Upper lobe of right lung (tissue), 1 donor: ENCODE measurements around the gene SUSD6. TPM values are rescaled to one million over a fixed set of nuclear protein-coding genes. Genes with fewer than 3 reads are reported as not detected.

Source experiments
- ATAC-seq: fragments of 200-7000 bp; cut with Tn5 transposase; one replicate; pipeline ENCODE4 v1.9.1; 2020; ENCODE audit warnings: mild to moderate bottlenecking, moderate library complexity
- DNase-seq: peaks from one replicate; pipeline ENCODE4 v3.0.0-alpha.2; 2020
- H3K27ac ChIP-seq: fragments of 200-600 bp; one replicate; pipeline ENCODE4 v1.8.0; 2022
- H3K27me3 ChIP-seq: fragments of 200-600 bp; one replicate; pipeline ENCODE4 v1.8.0; 2022; ENCODE audit warnings: mild to moderate bottlenecking
- H3K36me3 ChIP-seq: fragments of 200-600 bp; one replicate; pipeline ENCODE4 v1.8.0; 2022
- H3K4me1 ChIP-seq: fragments of 200-600 bp; one replicate; pipeline ENCODE4 v1.8.0; 2022
- H3K4me3 ChIP-seq: fragments of 200-600 bp; one replicate; pipeline ENCODE4 v1.8.0; 2022; ENCODE audit warnings: mild to moderate bottlenecking
- H3K9me3 ChIP-seq: fragments of 200-600 bp; one replicate; pipeline ENCODE4 v1.8.0; 2022
- CTCF ChIP-seq: fragments of 200-600 bp; IDR thresholded peaks from one replicate; pipeline ENCODE4 v1.8.0; 2022; ENCODE audit warnings: antibody characterized with exemption
- intact Hi-C: fragments of 100-400 bp; cut with DNase I; formaldehyde crosslinking; loops from one replicate; pipeline ENCODE4 v1.11.0; 2022
- total RNA-seq: library from RNA; stranded (reverse); fragmentation: NEBNext Ultra II Directional; extraction: Animal tissue kit (Norgen Biotek cat#: 25700); gene quantifications from one replicate; pipeline ENCODE4 v1.2.1, GENCODE V29; 2021
- donor health status: DM: no; HTN: yes; CAD: no; lungs with severe emphysema.

Gene SUSD6
- total RNA-seq, 1 donor from 2014 or later, result 87.5 TPM

GRCh38 chr14:69667938-69668335, 56.5 kb downstream of the SUSD6 start:
- no peak for TF ChIP-seq CTCF
- intact Hi-C loops, result no loop called here
- H3K27ac ChIP-seq, result no peak overlapping the region

GRCh38 chr14:69669375-69669774, 58.0 kb downstream of the SUSD6 start:
- Histone ChIP-seq H3K4me1 (peaks cover 95% of the 10 kb centered on the region), H3K4me3 (no peak overlapping the region), H3K27me3 (no peaks in the 10 kb centered on the region), H3K36me3 (no peaks in the 10 kb centered on the region), H3K9me3 (no peaks in the 10 kb centered on the region), H3K27ac (no peak overlapping the region)
- intact Hi-C loops, result no loop called here
- no peak for TF ChIP-seq CTCF
- DNase-seq, result no peak
- ATAC-seq, result no peak

More at GRCh38 chr14:69667938-69668335, 56.5 kb downstream of the SUSD6 start:
- no peak overlapping the region for H3K4me3 ChIP-seq
- H3K27me3 ChIP-seq, result no peaks in the 10 kb centered on the region
- no peaks in the 10 kb centered on the region for H3K36me3 ChIP-seq
- H3K9me3 ChIP-seq, result no peaks in the 10 kb centered on the region
- H3K4me1 ChIP-seq, result peaks cover 94% of the 10 kb centered on the region
- DNase-seq, result no peak
- peak; percentile 20 for ATAC-seq

- Histone ChIP-seq H3K4me1 (peaks cover 95% of the 10 kb centered on the region), H3K27ac (peak overlapping the region; percentile 26), H3K4me3 (no peak overlapping the region), H3K9me3 (no peaks in the 10 kb centered on the region), H3K36me3 (no peaks in the 10 kb centered on the region), H3K27me3 (no peaks in the 10 kb centered on the region)
- intact Hi-C loops, result no loop called here
- ATAC-seq (peak; percentile 43), DNase-seq (no peak)
- no peak for TF ChIP-seq CTCF
Observed at GRCh38 chr14:69670093-69670492, 58.7 kb downstream of the SUSD6 start.

- Histone ChIP-seq H3K36me3 (no peaks in the 10 kb centered on the region), H3K27ac (peak overlapping the region; percentile 3), H3K4me3 (no peak overlapping the region), H3K4me1 (peaks cover 91% of the 10 kb centered on the region), H3K27me3 (no peaks in the 10 kb centered on the region), H3K9me3 (no peaks in the 10 kb centered on the region)
- intact Hi-C loops, result no loop called here
- DNase-seq (no peak), ATAC-seq (no peak)
- no peak for TF ChIP-seq CTCF
Observed at GRCh38 chr14:69671365-69672030, 60.1 kb downstream of the SUSD6 start.

DNA sequence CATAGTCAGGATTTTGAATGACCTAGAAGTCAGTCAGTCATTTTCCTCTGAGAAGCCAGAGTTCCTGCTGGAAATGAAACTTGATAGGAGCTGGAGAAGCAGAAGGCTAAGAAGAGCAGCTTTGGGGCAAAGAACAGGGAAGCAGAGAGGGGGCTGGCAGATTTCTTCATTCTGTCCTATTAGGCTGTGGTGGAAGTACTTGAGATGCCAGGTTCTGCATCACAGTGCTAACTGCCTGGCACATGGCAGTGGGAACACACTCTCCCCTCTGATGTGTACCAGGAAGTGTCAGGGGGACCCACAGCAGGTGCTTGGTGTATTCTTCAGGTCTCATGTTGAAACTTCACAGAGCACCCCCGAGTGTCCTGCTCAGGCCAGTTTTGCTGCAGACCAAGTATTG, 61.0 kb downstream of the SUSD6 start:
- no peaks in the 10 kb centered on the region for H3K36me3 ChIP-seq
- intact Hi-C loops, result no loop called here
- peaks cover 82% of the 10 kb centered on the region for H3K4me1 ChIP-seq
- no peaks in the 10 kb centered on the region for H3K9me3 ChIP-seq
- ATAC-seq (peak; percentile 74), DNase-seq (no peak)
- H3K4me3 ChIP-seq, result no peak overlapping the region
- H3K27me3 ChIP-seq, result no peaks in the 10 kb centered on the region
- TF ChIP-seq CTCF, result no peak
- H3K27ac ChIP-seq, result peak overlapping the region; percentile 36

GRCh38 chr14:69673104-69673503, 61.7 kb downstream of the SUSD6 start:
- DNase-seq (no peak), ATAC-seq (no peak)
- H3K27me3 ChIP-seq, result no peaks in the 10 kb centered on the region
- peak overlapping the region; percentile 51 for H3K27ac ChIP-seq
- TF ChIP-seq CTCF, result no peak
- H3K4me1 ChIP-seq, result peaks cover 75% of the 10 kb centered on the region
- intact Hi-C loops, result no loop called here
- no peaks in the 10 kb centered on the region for H3K36me3 ChIP-seq
- no peaks in the 10 kb centered on the region for H3K9me3 ChIP-seq
- no peak overlapping the region for H3K4me3 ChIP-seq
